Vagina (tissue), 2 donors: Measurements from ENCODE around the gene F2RL2. TPM values are rescaled to one million over a fixed set of nuclear protein-coding genes. Genes with fewer than 3 reads are reported as not detected.

Experiments used
- DNase-seq, 2 donors: peaks; one replicate each; pipeline ENCODE4 v3.0.0-alpha.2; 2017; ENCODE audit errors: extremely low spot score in 2 of 2
- H3K27ac ChIP-seq: fragments of 200-600 bp; sonication (generic); one replicate; pipeline ENCODE4 v1.5.1; 2019
- H3K27me3 ChIP-seq: fragments of 200-600 bp; sonication (generic); one replicate; pipeline ENCODE4 v1.5.1; 2019
- H3K36me3 ChIP-seq, 2 donors: fragments of 200-600 bp; sonication (generic); one replicate each; pipeline ENCODE4 v1.5.1; 2017 to 2019
- H3K4me1 ChIP-seq: fragments of 200-600 bp; sonication (generic); one replicate; pipeline ENCODE4 v1.5.1; 2019
- H3K4me3 ChIP-seq, 2 donors: fragments of 200-600 bp; sonication (generic); 1 replicate in 1 of 2; 2 replicates in 1 of 2; pipeline ENCODE4 v1.5.1; 2016 to 2019
- H3K9me3 ChIP-seq: fragments of 200-600 bp; sonication (generic); one replicate; pipeline ENCODE4 v1.5.1; 2019
- CTCF ChIP-seq, 3 experiments: fragments of 450-650 bp in 2 of 3; fragments of 200-600 bp in 1 of 3; sonication (generic) in 1 of 3; IDR thresholded peaks; one replicate each; pipeline ENCODE4 v1.5.1; 2017 to 2019; ENCODE audit warnings: antibody characterized with exemption in 3 of 3, mild to moderate bottlenecking in 2 of 3, moderate library complexity in 2 of 3
- POLR2A ChIP-seq, 2 donors: fragments of 450-650 bp; IDR thresholded peaks; one replicate each; pipeline ENCODE4 v1.6.1; 2017; ENCODE audit warnings: antibody characterized with exemption in 2 of 2, mild to moderate bottlenecking in 2 of 2, moderate library complexity in 2 of 2
- POLR2AphosphoS5 ChIP-seq, 2 donors: sonication (generic); formaldehyde crosslinking; IDR thresholded peaks; one replicate each; pipeline ENCODE4 v1.9.0; 2017; ENCODE audit warnings: antibody characterized with exemption in 2 of 2, mild to moderate bottlenecking in 2 of 2, low read depth in 1 of 2; ENCODE audit not compliant: insufficient read depth in 1 of 2
- intact Hi-C: fragments of 100-400 bp; cut with DNase I; formaldehyde crosslinking; loops from one replicate; pipeline ENCODE4 v1.15.1; 2023
- total RNA-seq: library from RNA; depleted of rRNA; stranded (reverse); fragments of >200 nt; gene quantifications from one replicate; pipeline ENCODE4 v1.2.3, GENCODE V29; 2016

Gene F2RL2
- total RNA-seq, 1 donor from 2014 or later, result not detected

- no peak for DNase-seq
- no peaks in the 10 kb centered on the region for H3K4me1 ChIP-seq
- no peak overlapping the region for H3K27ac ChIP-seq
- H3K36me3 ChIP-seq, result no peaks in the 10 kb centered on the region
- no peaks in the 10 kb centered on the region for H3K27me3 ChIP-seq
- H3K9me3 ChIP-seq, result no peaks in the 10 kb centered on the region
- H3K4me3 ChIP-seq, result no peak overlapping the region
- TF ChIP-seq CTCF (IDR thresholded peaks at IDR 0.05) (no peak), POLR2AphosphoS5 (IDR thresholded peaks at IDR 0.05; ENCODE audit: insufficient read depth in 1 of 2, low read depth in 1 of 2) (no peak), POLR2A (IDR thresholded peaks at IDR 0.05) (no peak)
- intact Hi-C loops, result no loop called here
These were observed 39.8 kb downstream of the F2RL2 start for GRCh38 chr5:76583163-76584047.

DNA sequence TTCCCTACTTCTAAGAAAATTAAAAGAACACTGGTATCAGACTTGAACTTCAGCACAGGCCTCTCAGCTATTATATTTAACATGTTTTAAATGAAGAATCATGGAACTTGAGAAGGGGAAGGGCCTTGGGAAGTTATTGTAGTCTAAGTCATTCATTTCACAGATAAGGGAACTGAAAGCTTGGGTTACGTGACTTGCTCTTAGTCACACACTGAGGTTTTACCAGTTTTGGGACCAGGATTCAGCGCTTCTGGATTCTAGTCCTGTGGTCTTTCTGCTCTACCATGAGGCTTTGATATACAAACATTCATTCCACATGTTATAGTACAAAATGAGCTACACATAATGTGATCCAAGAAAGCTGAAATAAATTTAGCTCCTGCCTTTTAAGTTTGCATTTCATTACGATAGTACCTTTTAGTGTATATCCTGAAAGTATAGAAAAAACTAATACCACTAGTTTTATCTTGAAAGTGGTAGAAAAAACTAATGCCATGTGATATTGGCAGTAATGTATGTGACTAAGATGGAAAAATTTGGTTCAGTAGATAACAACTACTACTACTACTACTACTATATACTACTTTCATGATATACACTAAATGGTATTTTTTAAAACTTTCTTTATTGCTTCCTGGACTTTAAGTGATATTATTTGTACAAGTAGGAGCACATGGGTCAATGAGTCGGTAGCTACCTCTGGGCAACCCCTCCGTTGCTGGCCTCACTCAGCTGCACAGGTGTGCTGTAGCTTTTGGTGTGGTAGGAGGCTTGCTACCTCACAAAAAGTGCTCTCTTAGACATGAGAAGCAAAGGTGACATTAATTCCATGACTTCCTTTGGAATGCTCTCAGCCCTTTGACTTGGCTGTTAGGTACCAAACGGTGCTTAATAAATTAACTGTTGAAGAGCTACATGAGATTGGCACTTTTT, 40.7 kb downstream of the F2RL2 start:
- H3K27ac ChIP-seq, result no peak overlapping the region
- H3K36me3 ChIP-seq, result no peaks in the 10 kb centered on the region
- no peaks in the 10 kb centered on the region for H3K9me3 ChIP-seq
- no peaks in the 10 kb centered on the region for H3K27me3 ChIP-seq
- H3K4me3 ChIP-seq, result no peak overlapping the region
- TF ChIP-seq POLR2A (IDR thresholded peaks at IDR 0.05) (no peak), CTCF (IDR thresholded peaks at IDR 0.05) (no peak), POLR2AphosphoS5 (IDR thresholded peaks at IDR 0.05; ENCODE audit: insufficient read depth in 1 of 2, low read depth in 1 of 2) (no peak)
- intact Hi-C loops, result no loop called here
- H3K4me1 ChIP-seq, result no peaks in the 10 kb centered on the region
- no peak for DNase-seq

GRCh38 chr5:76580981-76581380, 42.2 kb downstream of the F2RL2 start:
- no peak for TF ChIP-seq POLR2A (IDR thresholded peaks at IDR 0.05)
- no peak for TF ChIP-seq POLR2AphosphoS5 (IDR thresholded peaks at IDR 0.05; ENCODE audit: insufficient read depth in 1 of 2, low read depth in 1 of 2)
- no peak for TF ChIP-seq CTCF (IDR thresholded peaks at IDR 0.05)
- no peak for DNase-seq
- H3K27me3 ChIP-seq, result no peaks in the 10 kb centered on the region
- H3K4me1 ChIP-seq, result no peaks in the 10 kb centered on the region
- H3K9me3 ChIP-seq, result no peaks in the 10 kb centered on the region
- no peak overlapping the region for H3K27ac ChIP-seq
- intact Hi-C loops, result no loop called here
- H3K4me3 ChIP-seq, result no peak overlapping the region
- H3K36me3 ChIP-seq, result no peaks in the 10 kb centered on the region

GRCh38 chr5:76579166-76579937, 43.9 kb downstream of the F2RL2 start:
- Histone ChIP-seq H3K27ac (no peak overlapping the region), H3K36me3 (no peaks in the 10 kb centered on the region), H3K4me1 (no peaks in the 10 kb centered on the region), H3K9me3 (no peaks in the 10 kb centered on the region), H3K27me3 (no peaks in the 10 kb centered on the region), H3K4me3 (no peak overlapping the region)
- no peak for DNase-seq
- TF ChIP-seq POLR2AphosphoS5 (IDR thresholded peaks at IDR 0.05; ENCODE audit: insufficient read depth in 1 of 2, low read depth in 1 of 2) (no peak), CTCF (IDR thresholded peaks at IDR 0.05) (no peak), POLR2A (IDR thresholded peaks at IDR 0.05) (no peak)
- intact Hi-C loops, result no loop called here
